Spleen (tissue), 11 donors: ENCODE results near the gene MERTK. TPM values are rescaled to one million over a fixed set of nuclear protein-coding genes. Genes with fewer than 3 reads are reported as not detected.
"Not testable (repeated sequence)": the region's sequence is repeated elsewhere in the genome, so short reads cannot be mapped to it uniquely, and the experiment has no call there.

ENCODE experiments used
- DNase-seq: peaks from one replicate; pipeline ENCODE4 v3.0.0-alpha.2; 2020
- H3K27ac ChIP-seq, 8 donors: fragments of 200-600 bp; sonication (generic) in 7 of 8; 1 replicate in 4 of 8; 2 replicates in 4 of 8; pipeline versions ENCODE4 v1.5.0 to v1.8.0; 2016 to 2021; ENCODE audit warnings: inconsistent platforms in 4 of 8, mild to moderate bottlenecking in 4 of 8, moderate library complexity in 1 of 8
- H3K27me3 ChIP-seq, 7 donors: fragments of 200-600 bp; sonication (generic) in 6 of 7; replicated peaks in 1 of 7; 1 replicate in 4 of 7; 2 replicates in 3 of 7; pipeline versions ENCODE4 v1.5.0 to v1.8.0; 2016 to 2021; ENCODE audit warnings: inconsistent platforms in 3 of 7, mild to moderate bottlenecking in 1 of 7
- H3K36me3 ChIP-seq, 6 donors: fragments of 200-600 bp; sonication (generic) in 5 of 6; 1 replicate in 4 of 6; 2 replicates in 2 of 6; pipeline versions ENCODE4 v1.5.0 to v1.8.0; 2016 to 2021; ENCODE audit warnings: inconsistent platforms in 2 of 6
- H3K4me1 ChIP-seq, 6 donors: fragments of 200-600 bp; sonication (generic) in 5 of 6; 1 replicate in 3 of 6; 2 replicates in 3 of 6; pipeline versions ENCODE4 v1.5.0 to v1.8.0; 2016 to 2021; ENCODE audit warnings: inconsistent platforms in 3 of 6
- H3K4me3 ChIP-seq, 8 donors: fragments of 200-600 bp; sonication (generic) in 7 of 8; 1 replicate in 4 of 8; 2 replicates in 4 of 8; pipeline versions ENCODE4 v1.5.0 to v1.8.0; 2016 to 2021; ENCODE audit warnings: inconsistent platforms in 4 of 8, mild to moderate bottlenecking in 4 of 8, moderate library complexity in 2 of 8
- H3K9me3 ChIP-seq, 8 donors: fragments of 200-600 bp; sonication (generic) in 7 of 8; 1 replicate in 4 of 8; 2 replicates in 4 of 8; pipeline versions ENCODE4 v1.5.0 to v1.8.0; 2016 to 2021; ENCODE audit warnings: inconsistent platforms in 4 of 8
- POLR2A ChIP-seq, 3 donors: fragments of 450-650 bp; IDR thresholded peaks; one replicate each; pipeline ENCODE4 v1.5.1; 2017; ENCODE audit warnings: antibody characterized with exemption in 3 of 3, mild to moderate bottlenecking in 1 of 3
- POLR2AphosphoS5 ChIP-seq, 3 donors: sonication (generic); formaldehyde crosslinking; IDR thresholded peaks; one replicate each; pipeline ENCODE4 v1.5.1; 2017; ENCODE audit warnings: antibody characterized with exemption in 3 of 3
- WGBS, 5 donors: extraction: QIAGEN DNeasy Blood & Tissue Kit in 3 of 5; methylation state at CpG; one replicate each; pipeline versions ENCODE4 v1.1.5 to v1.1.7; 2013 to 2018; 5-methylcytosine and 5-hydroxymethylcytosine counted together
- intact Hi-C: fragments of 100-400 bp; cut with DNase I; formaldehyde crosslinking; loops from one replicate; pipeline ENCODE4 v1.15.0; 2023; ENCODE audit warnings: low total_unique reads
- polyA plus RNA-seq, 3 donors: library from polyadenylated mRNA; stranded (reverse); fragments of 200-250 nt; gene quantifications; one replicate each; pipeline ENCODE4 v1.2.1, GENCODE V29; 2013
- total RNA-seq, 7 donors: library from RNA; depleted of rRNA in 3 of 7; stranded (reverse); fragments of >200 nt in 3 of 7; fragmentation: NEBNext Ultra II Directional in 4 of 7; extraction: Animal tissue kit (Norgen Biotek cat#: 25700) in 4 of 7; gene quantifications; one replicate each; pipeline versions ENCODE4 v1.1.0 to v1.2.1, GENCODE V29; 2016 to 2021
- TF ChIP-seq, protein P1 (sequence below), 11 experiments: fragments of 200-600 bp in 7 of 11; fragments of 450-650 bp in 4 of 11; sonication (generic) in 4 of 11; IDR thresholded peaks in 8 of 11; conservative IDR thresholded peaks in 3 of 11; 1 replicate in 7 of 11; 2 replicates in 4 of 11; pipeline versions ENCODE4 v1.4.0 to v1.8.0; 2016 to 2021; ENCODE audit warnings: antibody characterized with exemption in 11 of 11, inconsistent platforms in 4 of 11, mild to moderate bottlenecking in 1 of 11
- donor health status: healthy with polysubstance abuse.
- donor health status: DM: no; HTN: no; CAD: no; lungs with moderate emphysema.
- donor health status: DM: no; HTN: no; CAD: no.
- donor health status: Bipolar disorder and iron deficiency.
- donor health status: healthy.
- donor health status: DM: no; HTN: no; CAD: no.
- donor health status: DM: yes; HTN: yes; CAD: no.

Gene MERTK
- total and polyA plus RNA-seq, 10 donors = 6.9 to 127 (median 49.7) TPM

DNA sequence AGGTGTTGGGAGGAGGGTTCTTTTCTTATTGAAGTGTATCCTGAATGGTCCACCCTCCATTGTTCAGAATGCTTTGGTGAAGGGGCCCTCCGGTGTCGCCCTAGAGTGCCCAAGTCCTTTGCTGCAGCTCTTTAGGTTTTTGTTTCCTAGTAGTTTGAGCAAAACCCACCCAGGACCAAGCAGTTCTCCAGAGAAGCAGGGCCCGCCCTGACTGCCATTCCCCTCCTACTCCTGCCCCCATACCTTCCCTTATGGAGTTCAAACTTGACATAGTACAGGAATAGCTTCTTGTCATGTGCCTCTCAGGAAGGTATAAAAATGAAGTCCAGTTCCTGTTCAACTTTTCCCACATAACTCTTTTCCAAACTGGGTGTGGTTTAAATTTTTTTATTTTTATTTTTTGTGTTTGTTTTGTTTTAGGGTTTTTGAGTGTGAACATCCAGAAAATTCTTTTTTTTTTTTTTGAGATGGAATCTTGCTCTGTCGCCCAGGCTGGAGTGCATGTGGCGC lies 5.6 kb downstream of the MERTK start:
- Histone ChIP-seq H3K4me3 (peak overlapping the region in 1 of 8 donors; percentile 84), H3K27me3 (peaks cover 0 to 13% (median 0%) of the 10 kb centered on the region in 7 donors), H3K27ac (peak overlapping the region in 4 of 8 donors; percentile 1 to 70 (median 28)), H3K4me1 (peaks cover 0 to 92% (median 41%) of the 10 kb centered on the region in 6 donors), H3K36me3 (no peaks in the 10 kb centered on the region), H3K9me3 (no peaks in the 10 kb centered on the region)
- TF ChIP-seq, protein P1, sequence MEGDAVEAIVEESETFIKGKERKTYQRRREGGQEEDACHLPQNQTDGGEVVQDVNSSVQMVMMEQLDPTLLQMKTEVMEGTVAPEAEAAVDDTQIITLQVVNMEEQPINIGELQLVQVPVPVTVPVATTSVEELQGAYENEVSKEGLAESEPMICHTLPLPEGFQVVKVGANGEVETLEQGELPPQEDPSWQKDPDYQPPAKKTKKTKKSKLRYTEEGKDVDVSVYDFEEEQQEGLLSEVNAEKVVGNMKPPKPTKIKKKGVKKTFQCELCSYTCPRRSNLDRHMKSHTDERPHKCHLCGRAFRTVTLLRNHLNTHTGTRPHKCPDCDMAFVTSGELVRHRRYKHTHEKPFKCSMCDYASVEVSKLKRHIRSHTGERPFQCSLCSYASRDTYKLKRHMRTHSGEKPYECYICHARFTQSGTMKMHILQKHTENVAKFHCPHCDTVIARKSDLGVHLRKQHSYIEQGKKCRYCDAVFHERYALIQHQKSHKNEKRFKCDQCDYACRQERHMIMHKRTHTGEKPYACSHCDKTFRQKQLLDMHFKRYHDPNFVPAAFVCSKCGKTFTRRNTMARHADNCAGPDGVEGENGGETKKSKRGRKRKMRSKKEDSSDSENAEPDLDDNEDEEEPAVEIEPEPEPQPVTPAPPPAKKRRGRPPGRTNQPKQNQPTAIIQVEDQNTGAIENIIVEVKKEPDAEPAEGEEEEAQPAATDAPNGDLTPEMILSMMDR (IDR thresholded peaks at IDR 0.05 in 8 of 11, conservative IDR thresholded peaks at IDR 0.05 in 3 of 11) = no peak
- no peak for TF ChIP-seq POLR2A (IDR thresholded peaks at IDR 0.05)
- TF ChIP-seq POLR2AphosphoS5 (IDR thresholded peaks at IDR 0.05) = no peak
- intact Hi-C loops = no loop called here
- no peak for DNase-seq
- WGBS, 5 donors = 88 to 97% (median 91%) methylated on average over 5 of the region's 5 CpGs

GRCh38 chr2:111904726-111905474 lies 6.5 kb downstream of the MERTK start:
- Histone ChIP-seq H3K36me3 (no peaks in the 10 kb centered on the region), H3K4me3 (peak overlapping the region in 1 of 8 donors; percentile 6), H3K4me1 (peaks cover 0 to 84% (median 33%) of the 10 kb centered on the region in 6 donors), H3K9me3 (no peaks in the 10 kb centered on the region), H3K27ac (peak overlapping the region in 5 of 8 donors; percentile 8 to 79 (median 65)), H3K27me3 (peaks cover 0 to 4% (median 0%) of the 10 kb centered on the region in 7 donors)
- no peak for TF ChIP-seq POLR2A (IDR thresholded peaks at IDR 0.05)
- TF ChIP-seq, protein P1 (IDR thresholded peaks at IDR 0.05 in 8 of 11, conservative IDR thresholded peaks at IDR 0.05 in 3 of 11) = no peak
- no peak for TF ChIP-seq POLR2AphosphoS5 (IDR thresholded peaks at IDR 0.05)
- 91 to 95% (median 95%) methylated on average over 10 of the region's 10 CpGs for WGBS, 5 donors
- no peak for DNase-seq
- intact Hi-C loops = no loop called here

DNA sequence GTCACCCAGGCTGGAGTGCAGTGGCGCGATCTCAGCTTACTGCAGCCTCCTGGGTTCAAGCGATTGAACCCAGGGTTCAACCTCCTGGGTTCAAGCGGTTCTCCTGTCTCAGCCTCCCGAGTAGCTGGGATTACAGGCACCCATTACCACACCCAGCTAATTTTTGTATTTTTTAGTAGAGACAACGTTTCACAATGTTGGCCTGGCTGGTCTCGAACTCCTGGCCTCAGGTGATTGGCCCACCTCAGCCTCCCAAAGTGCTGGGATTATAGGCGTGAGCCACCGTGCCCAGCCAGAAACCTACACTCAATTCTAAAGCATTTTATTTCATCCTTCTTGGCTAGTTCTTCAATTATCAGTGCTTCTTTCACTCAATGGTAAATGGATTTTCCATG lies 7.1 kb downstream of the MERTK start:
- H3K36me3 ChIP-seq, DNase-seq, H3K27me3 ChIP-seq, intact Hi-C loops, H3K9me3 ChIP-seq: not testable (repeated sequence)
- H3K27ac ChIP-seq = peak overlapping the region in 4 of 8 donors; percentile 65 to 79 (median 70)
- peaks cover 0 to 84% (median 30%) of the 10 kb centered on the region in 6 donors for H3K4me1 ChIP-seq
- WGBS, 5 donors = 95 to 99% (median 97%) methylated on average over 9 of the region's 9 CpGs
- H3K4me3 ChIP-seq = peak overlapping the region in 1 of 8 donors; percentile 23

DNA sequence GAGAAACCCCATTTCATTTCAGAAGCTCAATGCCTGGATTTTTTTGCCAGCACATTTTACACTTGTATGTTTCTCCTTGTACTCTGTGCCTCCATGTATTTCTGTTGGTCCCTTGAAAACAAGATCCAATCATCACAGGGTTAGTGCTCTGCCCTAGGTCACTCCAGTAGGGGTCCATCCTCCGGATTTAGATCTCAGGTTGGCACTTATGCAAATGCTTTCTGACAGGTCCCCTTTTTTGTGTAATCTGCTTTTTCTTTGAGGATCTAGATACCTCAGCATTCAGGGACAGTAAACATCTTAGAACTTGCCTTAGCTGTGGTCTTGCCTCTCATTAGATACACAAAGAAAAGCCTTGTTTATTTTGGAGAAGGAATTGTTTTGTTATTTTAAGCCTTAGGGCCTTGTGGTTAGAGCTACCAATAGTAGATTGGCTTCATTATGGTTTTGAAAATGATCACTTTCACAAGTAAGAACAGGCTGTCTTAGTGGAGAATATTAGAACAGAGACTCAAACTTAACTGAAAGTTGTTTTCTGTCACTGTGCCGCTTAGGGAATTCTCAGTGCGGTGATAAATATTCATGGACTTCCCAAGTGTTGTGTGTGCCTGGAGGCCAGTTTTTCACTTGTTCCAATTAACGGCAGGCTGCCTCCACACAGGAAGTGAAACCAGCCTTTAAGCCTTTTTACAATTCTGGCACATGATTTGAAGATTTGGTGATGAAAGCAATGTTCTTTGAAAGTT lies 7.8 kb downstream of the MERTK start:
- H3K4me3 ChIP-seq = peak overlapping the region in 1 of 8 donors; percentile 23
- H3K36me3 ChIP-seq = no peaks in the 10 kb centered on the region
- WGBS, 5 donors = 15 to 26% (median 18%) methylated on average over 4 of the region's 4 CpGs
- intact Hi-C loops = no loop called here
- peak overlapping the region in 6 of 8 donors; percentile 28 to 79 (median 68) for H3K27ac ChIP-seq
- TF ChIP-seq POLR2AphosphoS5 (IDR thresholded peaks at IDR 0.05) = peak in 1 of 3 donors; percentile 48
- TF ChIP-seq, protein P1 (IDR thresholded peaks at IDR 0.05 in 8 of 11, conservative IDR thresholded peaks at IDR 0.05 in 3 of 11) = no peak
- no peak for TF ChIP-seq POLR2A (IDR thresholded peaks at IDR 0.05)
- no peaks in the 10 kb centered on the region for H3K27me3 ChIP-seq
- no peaks in the 10 kb centered on the region for H3K9me3 ChIP-seq
- peaks cover 0 to 84% (median 29%) of the 10 kb centered on the region in 6 donors for H3K4me1 ChIP-seq
- DNase-seq = no peak
